ENCODE measurements around the gene LGALS9. TPM values are rescaled to one million over a fixed set of nuclear protein-coding genes. Genes with fewer than 3 reads are reported as not detected.

The LGALS9 gene
- 141 and 145 TPM in 2 replicates for total RNA-seq

DNA sequence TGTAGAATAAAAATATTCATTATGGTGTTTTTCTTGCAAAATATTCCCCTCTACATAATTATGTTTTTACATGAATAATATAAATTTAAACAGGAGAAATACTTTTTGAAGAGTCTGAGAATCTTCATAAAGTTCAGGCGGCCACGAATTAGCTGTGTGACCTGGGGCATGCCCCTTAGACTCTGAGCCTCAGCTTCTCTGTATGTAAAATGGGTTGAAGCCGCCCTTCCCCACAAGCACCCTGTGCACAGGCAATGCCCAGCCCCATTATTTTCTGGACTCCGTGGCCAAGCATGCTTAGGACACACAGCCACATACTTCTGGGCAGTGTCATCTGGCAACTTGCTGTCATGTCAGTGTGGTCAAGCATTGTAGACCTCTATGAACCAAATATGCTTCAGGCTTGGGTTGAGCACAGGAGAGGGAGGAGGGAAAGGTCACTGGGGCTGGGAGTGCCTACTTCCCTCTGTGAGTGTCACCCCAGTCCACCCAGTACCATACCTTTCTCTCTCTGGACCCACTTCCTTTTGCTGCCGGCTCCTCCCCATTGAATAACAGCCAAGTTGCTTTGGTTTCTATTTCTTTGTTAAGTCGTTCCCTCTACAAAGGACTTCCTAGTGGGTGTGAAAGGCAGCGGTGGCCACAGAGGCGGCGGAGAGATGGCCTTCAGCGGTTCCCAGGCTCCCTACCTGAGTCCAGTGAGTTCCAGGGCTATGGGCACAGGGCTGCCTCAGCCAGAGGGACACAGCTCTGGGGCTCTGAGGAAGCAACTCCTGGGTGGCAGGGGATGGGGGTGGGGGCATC, at the start of gene LGALS9:
LGALS9 (plus strand) TSS at position 582 of the 804 bp plus-strand sequence; CDS start at position 660, 78 bp downstream.
- intact Hi-C loops (cut with micrococcal nuclease): loop anchor here (2.0 to 5.0 kb wide), 2 partner anchors 20 to 334 kb away; no protein-coding TSS in a partner anchor

DNA sequence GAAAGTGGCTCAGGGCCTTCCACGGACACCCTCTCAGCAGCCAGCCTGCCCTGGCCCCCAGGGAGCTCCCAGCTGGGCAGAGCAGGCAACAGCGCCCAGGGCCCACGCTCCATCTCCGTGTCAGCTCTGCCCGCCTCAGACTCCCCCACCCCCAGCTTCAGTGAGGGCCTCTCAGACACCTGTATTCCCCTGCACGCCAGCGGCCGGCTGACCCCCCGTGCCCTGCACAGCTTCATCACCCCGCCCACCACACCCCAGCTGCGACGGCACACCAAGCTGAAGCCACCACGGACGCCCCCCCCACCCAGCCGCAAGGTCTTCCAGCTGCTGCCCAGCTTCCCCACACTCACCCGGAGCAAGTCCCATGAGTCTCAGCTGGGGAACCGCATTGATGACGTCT, 48.3 kb upstream of the LGALS9 start:
- intact Hi-C loops (cut with micrococcal nuclease): no loop called here

DNA sequence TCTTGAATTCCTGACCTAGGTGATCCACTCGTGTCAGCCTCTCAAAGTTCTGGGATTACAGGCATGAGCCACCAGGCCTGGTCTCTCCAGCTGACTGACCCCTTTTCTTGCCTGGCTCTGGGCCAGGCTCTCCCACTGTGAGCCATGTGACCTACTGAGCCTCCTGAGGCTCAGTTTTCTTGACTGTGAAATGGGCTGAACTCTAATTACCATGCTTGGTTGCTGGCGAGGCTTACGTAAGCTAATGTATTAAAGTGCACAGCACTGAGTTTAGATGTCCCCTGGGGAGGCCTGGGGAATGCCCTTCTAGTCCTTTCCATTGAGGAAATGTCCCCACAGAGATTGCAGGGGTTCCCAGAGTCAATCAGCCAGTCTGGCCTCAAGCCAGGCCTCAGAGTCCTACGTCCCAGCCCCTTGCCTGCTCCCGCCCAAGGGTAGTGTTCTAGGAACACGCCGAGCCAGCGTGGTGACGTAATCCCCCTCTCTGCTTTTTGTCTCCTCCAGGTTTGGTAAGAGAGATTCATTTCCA, 45.8 kb upstream of the LGALS9 start:
- intact Hi-C loops (cut with micrococcal nuclease): no loop called here

DNA sequence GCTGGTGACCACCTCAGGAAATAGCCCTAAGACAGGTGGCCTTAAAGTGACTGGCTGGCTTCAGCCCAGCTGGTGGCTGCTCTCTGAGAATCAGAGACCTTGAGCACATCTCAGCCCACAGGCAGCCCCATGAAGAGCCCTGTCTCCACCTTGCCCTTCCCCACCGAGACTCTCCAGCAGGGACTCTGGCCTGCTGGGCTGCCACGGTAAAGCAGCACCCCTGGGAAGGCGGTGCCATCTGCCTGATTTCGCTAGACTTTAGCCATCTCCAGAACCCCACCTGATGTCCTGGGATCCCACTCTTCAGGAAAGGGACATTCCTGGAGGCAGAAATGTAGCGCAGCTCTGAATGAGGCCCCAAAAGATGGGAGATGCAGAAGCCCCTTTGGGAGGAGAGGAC, 45.2 kb upstream of the LGALS9 start:
- intact Hi-C loops (cut with micrococcal nuclease): no loop called here

DNA sequence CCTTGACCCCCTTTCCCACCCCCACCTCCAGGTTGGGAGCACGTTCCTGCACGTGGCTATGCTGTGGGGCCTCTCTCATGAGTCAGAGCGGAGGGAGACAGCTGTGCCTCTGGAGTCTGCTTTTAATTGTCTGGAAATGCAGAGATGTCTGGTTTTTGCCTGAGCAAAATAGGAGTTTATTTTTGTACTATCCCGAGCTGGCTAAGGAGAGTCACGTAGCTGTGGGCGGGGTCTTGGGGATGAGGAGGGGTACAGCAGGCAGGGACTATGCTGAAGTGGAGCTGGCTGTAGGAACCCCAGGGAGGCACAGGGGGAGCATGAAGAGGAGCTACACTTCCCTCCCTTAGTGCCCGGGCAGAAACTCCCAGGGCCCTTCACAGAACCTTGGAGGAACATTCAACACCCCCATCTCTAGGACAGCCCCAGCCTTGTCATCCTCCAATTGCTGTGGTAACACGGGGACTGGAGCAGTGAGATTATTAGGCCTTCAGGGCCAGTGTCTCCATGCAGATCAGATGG, 44.7 kb upstream of the LGALS9 start:
- intact Hi-C loops (cut with micrococcal nuclease): no loop called here

DNA sequence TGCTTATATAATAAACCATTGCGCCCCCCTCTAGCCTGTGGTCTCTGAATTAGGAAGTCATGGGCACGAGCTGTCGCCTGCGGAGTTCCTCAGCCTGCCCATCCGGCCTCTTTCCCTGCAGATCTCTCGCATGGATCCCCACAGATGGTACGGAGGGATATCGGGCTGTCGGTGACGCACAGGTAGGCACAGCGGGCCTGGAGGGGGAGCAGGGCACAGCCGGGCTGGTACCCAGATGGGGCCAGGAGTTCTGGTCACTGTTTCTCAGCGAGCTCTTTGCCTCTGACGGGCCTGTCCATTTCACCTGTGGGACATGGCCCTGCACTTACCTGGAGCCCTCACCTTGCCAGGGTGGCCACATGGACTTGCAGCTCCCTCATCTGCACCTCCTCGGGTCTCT, 42.6 kb upstream of the LGALS9 start:
- intact Hi-C loops (cut with micrococcal nuclease): no loop called here

DNA sequence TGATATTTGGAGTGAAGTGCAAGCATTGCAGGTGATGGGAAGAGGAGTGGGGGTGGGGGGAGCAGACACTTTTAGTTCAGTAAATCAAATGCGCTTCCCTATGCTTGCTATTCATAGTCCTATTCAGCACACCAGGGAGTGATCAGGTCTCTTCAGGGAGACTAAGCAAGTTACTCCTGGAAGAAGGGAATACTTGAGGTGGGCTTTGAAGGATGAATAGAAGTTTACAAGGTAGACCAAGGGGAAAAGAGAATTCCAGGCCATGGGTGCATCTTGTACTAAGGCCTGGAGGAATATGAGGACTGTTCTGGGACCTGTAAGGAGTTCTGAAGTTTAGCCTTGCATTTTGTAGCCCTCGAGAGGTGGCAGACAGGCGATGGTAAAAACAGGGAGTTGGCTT, 40.1 kb upstream of the LGALS9 start:
- intact Hi-C loops (cut with micrococcal nuclease): no loop called here

GRCh38 chr17:27591986-27592385, 39.0 kb upstream of the LGALS9 start:
- intact Hi-C loops (cut with micrococcal nuclease): no loop called here

GRCh38 chr17:27593232-27593856, 37.6 kb upstream of the LGALS9 start:
- intact Hi-C loops (cut with micrococcal nuclease): no loop called here

DNA sequence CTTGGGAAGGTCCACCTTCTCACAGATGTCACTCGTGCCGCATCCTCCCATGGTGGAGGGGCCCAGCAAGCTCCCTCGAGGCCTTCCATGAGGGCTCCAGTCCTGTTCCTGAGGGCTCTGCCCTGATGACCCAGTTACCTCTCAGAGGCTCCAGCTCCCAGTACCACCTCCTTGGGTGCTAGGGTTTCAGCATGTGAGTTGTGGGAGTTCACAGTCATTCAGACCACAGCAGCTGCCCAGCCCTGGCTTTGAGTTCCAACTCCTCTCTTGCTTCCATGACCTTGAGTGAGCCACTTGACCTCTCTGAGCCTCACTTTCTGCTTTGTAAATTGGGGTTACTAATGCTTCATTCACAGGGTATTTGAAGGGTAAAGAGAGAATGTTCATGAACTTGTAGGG, 37.1 kb upstream of the LGALS9 start:
- intact Hi-C loops (cut with micrococcal nuclease): loop anchor here (2.0 kb wide), 1 partner anchor 15 kb away; no protein-coding TSS in a partner anchor

DNA sequence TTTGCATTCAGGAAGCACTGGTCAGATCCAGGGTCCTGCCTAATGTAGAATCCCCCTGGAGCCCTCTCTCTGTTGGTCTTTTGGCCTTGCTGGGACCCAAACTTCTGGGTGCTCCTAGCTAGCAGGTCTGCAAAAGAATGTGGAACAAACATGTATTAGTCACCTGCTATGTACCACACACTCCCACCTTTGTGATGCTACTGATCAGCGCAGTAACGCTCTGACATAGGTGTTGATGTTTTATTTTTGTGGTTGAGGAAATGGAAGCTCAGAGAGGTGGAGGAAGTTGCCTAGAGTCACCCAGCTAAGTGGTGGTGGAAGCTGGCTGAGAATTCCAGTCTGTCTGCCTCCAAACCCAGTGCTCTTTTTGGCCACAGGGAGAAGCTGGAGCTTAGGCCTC, 35.8 kb upstream of the LGALS9 start:
- intact Hi-C loops (cut with micrococcal nuclease): loop anchor here (2.0 kb wide), 1 partner anchor 16 kb away; no protein-coding TSS in a partner anchor

GRCh38 chr17:27596096-27596495, 34.9 kb upstream of the LGALS9 start:
- intact Hi-C loops (cut with micrococcal nuclease): no loop called here

GRCh38 chr17:27596566-27597187, 34.3 kb upstream of the LGALS9 start:
- intact Hi-C loops (cut with micrococcal nuclease): no loop called here

- intact Hi-C loops (cut with micrococcal nuclease): no loop called here
Observed at GRCh38 chr17:27597188-27597580, 33.8 kb upstream of the LGALS9 start.

DNA sequence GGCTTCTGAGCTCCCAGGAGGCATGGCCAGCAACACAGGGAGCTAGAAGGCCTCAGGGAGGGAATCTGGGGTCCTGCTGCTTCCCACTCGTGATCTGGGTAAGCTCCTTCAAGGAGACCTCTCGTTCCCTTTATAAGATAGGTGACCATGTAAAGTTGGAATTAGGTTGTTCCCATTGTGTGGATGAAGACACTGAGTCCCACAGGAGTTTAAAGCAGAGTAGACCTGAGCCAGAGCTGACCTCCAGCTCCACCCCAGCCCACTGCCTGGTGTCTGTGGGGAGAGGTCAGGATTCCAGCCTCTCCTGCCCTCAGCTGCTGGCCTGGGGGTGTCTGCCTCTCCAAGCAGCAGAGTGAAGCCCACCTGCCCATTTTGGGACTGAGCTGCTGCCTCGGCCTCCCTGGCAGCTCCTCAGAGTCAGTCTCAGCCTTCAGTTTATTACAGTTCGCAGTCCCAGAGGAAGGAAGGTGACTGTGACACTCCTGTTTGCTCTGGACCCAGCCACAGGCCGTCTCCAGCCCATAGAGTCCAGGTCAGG, 33.1 kb upstream of the LGALS9 start:
- intact Hi-C loops (cut with micrococcal nuclease): no loop called here

- intact Hi-C loops (cut with micrococcal nuclease): no loop called here
Observed at GRCh38 chr17:27598337-27599050, 32.5 kb upstream of the LGALS9 start.

- intact Hi-C loops (cut with micrococcal nuclease): loop anchor here (1.0 to 5.0 kb wide), 3 partner anchors 33 to 134 kb away; no protein-coding TSS in a partner anchor
Observed at GRCh38 chr17:27600471-27600870, 30.5 kb upstream of the LGALS9 start.

- intact Hi-C loops (cut with micrococcal nuclease): loop anchor here (1.0 to 5.0 kb wide), 11 partner anchors 34 to 365 kb away; partner anchors contain the start of genes KSR1 and WSB1
Observed at GRCh38 chr17:27601069-27601974, 29.7 kb upstream of the LGALS9 start.

- intact Hi-C loops (cut with micrococcal nuclease): loop anchor here (1.0 to 5.0 kb wide), 11 partner anchors 35 to 366 kb away; partner anchors contain the start of genes KSR1 and WSB1
Observed at GRCh38 chr17:27601975-27602302, 29.0 kb upstream of the LGALS9 start.

Data from T-helper 1 cell treated with Interleukin-12 subunit alpha and Interleukin-12 subunit beta and Interleukin-4 antibody, amounts not matched to agents 30 ng/mL and 1 ng/mL, for 36 hours (primary cell).